Measurements from ENCODE around the gene CSNK1G3.
A peak's percentile ranks its signal among the peaks of the same experiment; 100 is the strongest.

CSNK1G3 gene

GRCh38 chr5:123599171-123599570, 87.2 kb downstream of the CSNK1G3 start:
- Histone ChIP-seq H3K9me3 (no peaks in the 10 kb centered on the region), H3K4me3 (ENCODE audit: low read depth in 1 of 2, low read length in 1 of 2) (no peak overlapping the region), H3K36me3 (peaks cover 8% of the 10 kb centered on the region), H3K27me3 (no peaks in the 10 kb centered on the region), H3K4me1 (ENCODE audit: control insufficient read depth in 1 of 2, insufficient read depth in 1 of 2, low read depth in 1 of 2, low read length in 1 of 2) (no peaks in the 10 kb centered on the region), H3K27ac (no peak overlapping the region)
- TF ChIP-seq, protein P1, sequence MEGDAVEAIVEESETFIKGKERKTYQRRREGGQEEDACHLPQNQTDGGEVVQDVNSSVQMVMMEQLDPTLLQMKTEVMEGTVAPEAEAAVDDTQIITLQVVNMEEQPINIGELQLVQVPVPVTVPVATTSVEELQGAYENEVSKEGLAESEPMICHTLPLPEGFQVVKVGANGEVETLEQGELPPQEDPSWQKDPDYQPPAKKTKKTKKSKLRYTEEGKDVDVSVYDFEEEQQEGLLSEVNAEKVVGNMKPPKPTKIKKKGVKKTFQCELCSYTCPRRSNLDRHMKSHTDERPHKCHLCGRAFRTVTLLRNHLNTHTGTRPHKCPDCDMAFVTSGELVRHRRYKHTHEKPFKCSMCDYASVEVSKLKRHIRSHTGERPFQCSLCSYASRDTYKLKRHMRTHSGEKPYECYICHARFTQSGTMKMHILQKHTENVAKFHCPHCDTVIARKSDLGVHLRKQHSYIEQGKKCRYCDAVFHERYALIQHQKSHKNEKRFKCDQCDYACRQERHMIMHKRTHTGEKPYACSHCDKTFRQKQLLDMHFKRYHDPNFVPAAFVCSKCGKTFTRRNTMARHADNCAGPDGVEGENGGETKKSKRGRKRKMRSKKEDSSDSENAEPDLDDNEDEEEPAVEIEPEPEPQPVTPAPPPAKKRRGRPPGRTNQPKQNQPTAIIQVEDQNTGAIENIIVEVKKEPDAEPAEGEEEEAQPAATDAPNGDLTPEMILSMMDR (IDR thresholded peaks at IDR 0.05) = no peak

DNA sequence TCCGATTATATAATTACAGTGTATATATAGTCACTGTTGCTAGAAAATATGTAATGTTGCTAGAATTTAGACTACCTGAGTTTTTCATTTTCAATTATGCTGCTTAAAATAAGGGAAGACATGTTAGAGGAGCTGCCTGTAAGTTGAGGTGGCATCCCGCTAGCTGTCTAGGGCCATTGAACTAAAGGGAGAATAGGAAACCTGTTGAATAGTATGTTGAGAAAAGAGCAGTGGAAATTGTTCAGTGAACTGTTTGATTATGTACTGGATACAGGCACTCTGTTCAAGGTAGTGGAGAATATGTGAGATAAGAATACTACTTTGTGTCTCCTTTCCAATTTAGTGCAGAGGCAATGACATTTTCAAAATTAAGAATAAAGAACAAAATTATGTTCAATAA, 89.6 kb downstream of the CSNK1G3 start:
- Histone ChIP-seq H3K27ac (no peak overlapping the region), H3K4me1 (ENCODE audit: control insufficient read depth in 1 of 2, insufficient read depth in 1 of 2, low read depth in 1 of 2, low read length in 1 of 2) (no peaks in the 10 kb centered on the region), H3K27me3 (no peaks in the 10 kb centered on the region), H3K4me3 (ENCODE audit: low read depth in 1 of 2, low read length in 1 of 2) (no peak overlapping the region), H3K36me3 (no peaks in the 10 kb centered on the region), H3K9me3 (no peaks in the 10 kb centered on the region)
- TF ChIP-seq, protein P1 (IDR thresholded peaks at IDR 0.05) = no peak

GRCh38 chr5:123605822-123606221, 93.8 kb downstream of the CSNK1G3 start:
- no peaks in the 10 kb centered on the region for H3K9me3 ChIP-seq
- no peaks in the 10 kb centered on the region for H3K4me1 ChIP-seq (ENCODE audit: control insufficient read depth in 1 of 2, insufficient read depth in 1 of 2, low read depth in 1 of 2, low read length in 1 of 2)
- no peak overlapping the region for H3K27ac ChIP-seq
- no peaks in the 10 kb centered on the region for H3K36me3 ChIP-seq
- TF ChIP-seq, protein P1 (IDR thresholded peaks at IDR 0.05) = no peak
- H3K4me3 ChIP-seq (ENCODE audit: low read depth in 1 of 2, low read length in 1 of 2) = no peak overlapping the region
- no peaks in the 10 kb centered on the region for H3K27me3 ChIP-seq

- peaks cover 13% of the 10 kb centered on the region for H3K36me3 ChIP-seq
- no peaks in the 10 kb centered on the region for H3K9me3 ChIP-seq
- no peaks in the 10 kb centered on the region for H3K4me1 ChIP-seq (ENCODE audit: control insufficient read depth in 1 of 2, insufficient read depth in 1 of 2, low read depth in 1 of 2, low read length in 1 of 2)
- no peaks in the 10 kb centered on the region for H3K27me3 ChIP-seq
- no peak overlapping the region for H3K27ac ChIP-seq
- TF ChIP-seq, protein P1 (IDR thresholded peaks at IDR 0.05) = no peak
- H3K4me3 ChIP-seq (ENCODE audit: low read depth in 1 of 2, low read length in 1 of 2) = no peak overlapping the region
Measured at GRCh38 chr5:123610209-123610608, 98.2 kb downstream of the CSNK1G3 start.

- TF ChIP-seq, protein P1 (IDR thresholded peaks at IDR 0.05) = peak; percentile 69
- Histone ChIP-seq H3K4me1 (ENCODE audit: control insufficient read depth in 1 of 2, insufficient read depth in 1 of 2, low read depth in 1 of 2, low read length in 1 of 2) (no peaks in the 10 kb centered on the region), H3K4me3 (ENCODE audit: low read depth in 1 of 2, low read length in 1 of 2) (no peak overlapping the region), H3K36me3 (peaks cover 14% of the 10 kb centered on the region), H3K27ac (no peak overlapping the region), H3K27me3 (no peaks in the 10 kb centered on the region), H3K9me3 (no peaks in the 10 kb centered on the region)
Measured at GRCh38 chr5:123610665-123611405, 98.9 kb downstream of the CSNK1G3 start.
